CD4-positive, alpha-beta T cell treated with Interleukin-21 for 1 hour (primary cell): ENCODE measurements around the gene ARL17B.
"Not testable (repeated sequence)": the region's sequence is repeated elsewhere in the genome, so short reads cannot be mapped to it uniquely, and the experiment has no call there.

Source experiments
- DNase-seq: peaks from one replicate; pipeline ENCODE4 v3.0.0-alpha.2; 2020

Gene ARL17B

GRCh38 chr17:46244949-46245768, 116.4 kb downstream of the ARL17B start:
- not testable (repeated sequence) for DNase-seq

DNA sequence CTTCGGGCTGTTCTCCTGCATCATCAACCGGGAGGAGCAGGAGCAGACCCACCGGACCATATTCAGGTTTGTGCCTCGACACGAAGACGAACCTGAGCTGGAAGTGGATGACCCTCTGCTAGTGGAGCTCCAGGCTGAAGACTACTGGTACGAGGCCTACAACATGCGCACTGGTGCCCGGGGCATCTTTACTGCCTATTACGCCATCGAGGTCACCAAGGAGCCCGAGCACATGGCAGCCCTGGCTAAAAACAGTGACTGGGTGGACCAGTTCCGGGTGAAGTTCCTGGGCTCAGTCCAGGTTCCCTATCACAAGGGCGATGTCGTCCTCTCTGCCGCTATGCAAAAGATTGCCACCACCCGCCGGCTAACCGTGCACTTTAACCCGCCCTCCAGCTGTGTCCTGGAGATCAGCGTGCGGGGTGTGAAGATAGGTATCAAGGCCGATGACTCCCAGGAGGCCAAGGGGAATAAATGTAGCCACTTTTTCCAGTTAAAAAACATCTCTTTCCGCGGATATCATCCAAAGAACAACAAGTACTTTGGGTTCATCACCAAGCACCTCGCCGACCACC, 117.1 kb downstream of the ARL17B start:
- DNase-seq = not testable (repeated sequence)

DNA sequence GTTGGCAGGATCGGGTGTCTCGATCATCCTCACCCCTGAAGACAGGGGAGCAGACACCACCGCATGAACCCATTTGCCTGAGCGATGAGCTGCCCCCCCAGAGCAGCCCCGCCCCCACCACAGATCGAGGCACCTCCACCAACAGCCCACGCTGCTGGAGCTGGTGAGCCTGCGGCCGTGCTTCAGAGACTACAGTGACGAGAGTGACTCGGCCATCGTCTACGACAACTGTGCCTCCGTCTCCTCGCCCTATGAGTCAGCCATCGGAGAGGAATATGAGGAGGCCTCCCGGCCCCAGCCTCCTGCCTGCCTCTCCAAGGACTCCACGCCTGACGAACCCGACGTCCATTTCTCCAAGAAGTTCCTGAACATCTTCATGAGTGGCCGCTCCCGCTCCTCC, 117.6 kb downstream of the ARL17B start:
- DNase-seq = not testable (repeated sequence)

DNA sequence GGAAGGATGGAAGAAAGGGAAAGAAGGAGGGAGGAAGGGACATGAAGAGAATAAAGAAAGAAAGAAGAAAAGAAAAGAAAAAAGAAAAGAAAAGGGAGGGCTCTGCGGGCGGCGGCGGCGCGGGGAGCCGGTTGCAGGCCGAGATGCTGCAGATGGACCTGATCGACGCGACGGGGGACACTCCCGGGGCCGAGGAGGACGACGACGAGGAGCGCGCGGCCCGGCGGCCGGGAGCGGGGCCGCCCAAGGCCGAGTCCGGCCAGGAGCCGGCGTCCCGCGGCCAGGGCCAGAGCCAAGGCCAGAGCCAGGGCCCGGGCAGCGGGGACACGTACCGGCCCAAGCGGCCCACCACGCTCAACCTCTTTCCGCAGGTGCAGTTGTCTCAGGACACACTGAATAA, 118.1 kb downstream of the ARL17B start:
- not testable (repeated sequence) for DNase-seq

- not testable (repeated sequence) for DNase-seq
These were observed 130.2 kb downstream of the ARL17B start for GRCh38 chr17:46231359-46231758.

DNA sequence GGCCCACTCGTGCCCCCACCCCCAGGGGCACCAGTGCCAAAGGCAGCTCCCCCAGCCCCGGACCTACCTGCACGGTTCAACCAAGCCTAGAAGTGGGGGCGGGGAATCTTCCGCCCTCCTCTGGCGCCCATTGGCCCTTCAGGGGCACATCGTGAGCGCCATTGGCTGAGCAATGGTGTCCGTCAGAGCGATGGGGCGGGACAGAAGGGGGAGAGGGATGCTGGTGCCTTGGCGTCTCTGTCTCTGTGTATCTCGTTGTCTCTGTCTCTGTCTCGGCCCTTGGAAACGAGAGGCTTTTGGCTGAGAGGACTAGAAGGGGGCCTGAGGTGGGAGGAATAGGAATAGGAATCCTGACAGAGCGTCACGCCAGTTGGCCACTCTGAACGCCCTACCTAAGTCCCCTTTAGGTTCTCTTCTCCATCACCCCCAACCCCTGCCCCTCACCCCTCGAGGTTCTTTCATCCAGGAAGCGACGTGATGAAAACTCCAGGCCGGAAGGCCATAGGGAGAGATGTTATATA, 136.2 kb downstream of the ARL17B start:
- DNase-seq = peak; percentile 98

DNA sequence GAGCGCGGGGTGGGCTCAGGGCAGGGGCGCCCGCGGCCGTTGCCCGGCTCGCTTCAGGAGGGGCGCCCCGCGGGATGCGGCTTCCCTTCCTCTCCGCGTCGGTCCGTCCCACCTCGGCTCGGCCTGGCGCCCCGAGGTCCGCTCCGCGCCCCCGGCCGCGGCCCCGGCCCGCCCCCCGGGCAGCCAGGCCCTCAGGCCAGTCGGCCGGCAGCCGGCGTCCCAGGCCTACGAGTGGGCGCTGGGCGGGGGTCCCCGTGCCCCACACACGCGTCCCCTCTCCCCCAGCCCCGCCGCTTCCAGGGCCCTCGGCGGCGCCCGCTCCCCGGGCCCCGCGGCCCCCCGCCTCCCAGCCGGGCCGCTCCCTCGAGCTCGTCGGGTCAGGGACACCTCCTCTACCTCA, 136.7 kb downstream of the ARL17B start:
- DNase-seq = not testable (repeated sequence)
